Right lobe of liver (tissue), 4 donors: ENCODE data around the gene ANKRD18B.
"Not testable (repeated sequence)": the region's sequence is repeated elsewhere in the genome, so short reads cannot be mapped to it uniquely, and the experiment has no call there.

Source experiments
- POLR2A ChIP-seq: fragments of 450-650 bp; IDR thresholded peaks from one replicate; pipeline ENCODE4 v1.6.1; 2017; ENCODE audit warnings: antibody characterized with exemption, mild to moderate bottlenecking
- TF ChIP-seq, protein P1 (sequence below), 4 donors: fragments of 200-600 bp in 3 of 4; fragments of 450-650 bp in 1 of 4; IDR thresholded peaks; one replicate each; pipeline versions ENCODE4 v1.5.1 to v1.8.0; 2016 to 2022; ENCODE audit warnings: antibody characterized with exemption in 4 of 4, mild to moderate bottlenecking in 2 of 4
- donor health status: DM: no; HTN: no; CAD: no.
- donor health status: DM: no; HTN: no; CAD: no.
- donor health status: DM: no; HTN: yes; CAD: no.

DNA sequence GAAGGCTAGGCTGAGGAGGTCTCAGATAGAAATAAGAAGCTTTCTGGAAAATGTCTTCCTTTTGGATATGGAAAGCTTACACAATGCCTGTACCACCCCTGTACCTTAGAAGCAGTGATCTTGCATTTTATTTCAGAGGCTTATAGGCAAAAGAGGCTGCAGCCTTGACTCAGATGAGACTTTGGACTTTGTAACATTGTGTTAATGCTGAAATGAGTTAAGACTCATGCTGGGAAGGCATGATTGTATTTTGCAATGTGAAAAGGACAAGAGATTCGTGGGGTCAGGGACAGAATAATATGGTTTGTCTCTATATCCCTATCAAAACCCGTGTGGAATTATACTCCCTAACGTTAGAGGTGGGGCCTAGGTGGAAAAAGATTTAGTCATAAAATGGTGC lies 53.7 kb downstream of the ANKRD18B start:
- TF ChIP-seq POLR2A, result not testable (repeated sequence)
- TF ChIP-seq, protein P1, sequence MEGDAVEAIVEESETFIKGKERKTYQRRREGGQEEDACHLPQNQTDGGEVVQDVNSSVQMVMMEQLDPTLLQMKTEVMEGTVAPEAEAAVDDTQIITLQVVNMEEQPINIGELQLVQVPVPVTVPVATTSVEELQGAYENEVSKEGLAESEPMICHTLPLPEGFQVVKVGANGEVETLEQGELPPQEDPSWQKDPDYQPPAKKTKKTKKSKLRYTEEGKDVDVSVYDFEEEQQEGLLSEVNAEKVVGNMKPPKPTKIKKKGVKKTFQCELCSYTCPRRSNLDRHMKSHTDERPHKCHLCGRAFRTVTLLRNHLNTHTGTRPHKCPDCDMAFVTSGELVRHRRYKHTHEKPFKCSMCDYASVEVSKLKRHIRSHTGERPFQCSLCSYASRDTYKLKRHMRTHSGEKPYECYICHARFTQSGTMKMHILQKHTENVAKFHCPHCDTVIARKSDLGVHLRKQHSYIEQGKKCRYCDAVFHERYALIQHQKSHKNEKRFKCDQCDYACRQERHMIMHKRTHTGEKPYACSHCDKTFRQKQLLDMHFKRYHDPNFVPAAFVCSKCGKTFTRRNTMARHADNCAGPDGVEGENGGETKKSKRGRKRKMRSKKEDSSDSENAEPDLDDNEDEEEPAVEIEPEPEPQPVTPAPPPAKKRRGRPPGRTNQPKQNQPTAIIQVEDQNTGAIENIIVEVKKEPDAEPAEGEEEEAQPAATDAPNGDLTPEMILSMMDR (IDR thresholded peaks at IDR 0.05), result not testable (repeated sequence)
